GM12874 (cell line): ENCODE results near the gene TTC23L.

Experiments used
- TF ChIP-seq, protein P1 (sequence below): IDR thresholded peaks from 2 replicates; pipeline ENCODE4 v1.5.1; 2011; ENCODE audit warnings: low read depth, mild to moderate bottlenecking, control low read depth, low read length, moderate library complexity; ENCODE audit not compliant: insufficient read depth

TTC23L gene

DNA sequence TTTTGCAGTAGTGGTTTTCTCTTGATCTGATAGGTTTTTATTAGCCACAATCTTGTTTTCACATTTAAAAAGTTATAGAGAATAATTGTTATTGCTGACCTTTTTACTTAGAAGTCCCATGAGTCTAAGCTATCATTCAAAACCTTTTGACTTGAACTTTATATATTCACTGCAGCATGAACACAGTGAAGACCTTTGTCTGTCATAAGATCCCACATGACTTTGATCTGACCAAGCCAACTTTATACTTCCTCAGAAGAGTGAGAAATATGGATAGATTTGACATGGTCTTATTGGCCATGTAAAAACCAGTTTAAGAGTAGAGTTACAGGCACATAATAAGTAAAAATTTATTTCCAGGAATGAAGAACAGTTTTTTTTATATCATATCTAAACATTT lies 42.3 kb downstream of the TTC23L start:
- TF ChIP-seq, protein P1, sequence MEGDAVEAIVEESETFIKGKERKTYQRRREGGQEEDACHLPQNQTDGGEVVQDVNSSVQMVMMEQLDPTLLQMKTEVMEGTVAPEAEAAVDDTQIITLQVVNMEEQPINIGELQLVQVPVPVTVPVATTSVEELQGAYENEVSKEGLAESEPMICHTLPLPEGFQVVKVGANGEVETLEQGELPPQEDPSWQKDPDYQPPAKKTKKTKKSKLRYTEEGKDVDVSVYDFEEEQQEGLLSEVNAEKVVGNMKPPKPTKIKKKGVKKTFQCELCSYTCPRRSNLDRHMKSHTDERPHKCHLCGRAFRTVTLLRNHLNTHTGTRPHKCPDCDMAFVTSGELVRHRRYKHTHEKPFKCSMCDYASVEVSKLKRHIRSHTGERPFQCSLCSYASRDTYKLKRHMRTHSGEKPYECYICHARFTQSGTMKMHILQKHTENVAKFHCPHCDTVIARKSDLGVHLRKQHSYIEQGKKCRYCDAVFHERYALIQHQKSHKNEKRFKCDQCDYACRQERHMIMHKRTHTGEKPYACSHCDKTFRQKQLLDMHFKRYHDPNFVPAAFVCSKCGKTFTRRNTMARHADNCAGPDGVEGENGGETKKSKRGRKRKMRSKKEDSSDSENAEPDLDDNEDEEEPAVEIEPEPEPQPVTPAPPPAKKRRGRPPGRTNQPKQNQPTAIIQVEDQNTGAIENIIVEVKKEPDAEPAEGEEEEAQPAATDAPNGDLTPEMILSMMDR = no peak

DNA sequence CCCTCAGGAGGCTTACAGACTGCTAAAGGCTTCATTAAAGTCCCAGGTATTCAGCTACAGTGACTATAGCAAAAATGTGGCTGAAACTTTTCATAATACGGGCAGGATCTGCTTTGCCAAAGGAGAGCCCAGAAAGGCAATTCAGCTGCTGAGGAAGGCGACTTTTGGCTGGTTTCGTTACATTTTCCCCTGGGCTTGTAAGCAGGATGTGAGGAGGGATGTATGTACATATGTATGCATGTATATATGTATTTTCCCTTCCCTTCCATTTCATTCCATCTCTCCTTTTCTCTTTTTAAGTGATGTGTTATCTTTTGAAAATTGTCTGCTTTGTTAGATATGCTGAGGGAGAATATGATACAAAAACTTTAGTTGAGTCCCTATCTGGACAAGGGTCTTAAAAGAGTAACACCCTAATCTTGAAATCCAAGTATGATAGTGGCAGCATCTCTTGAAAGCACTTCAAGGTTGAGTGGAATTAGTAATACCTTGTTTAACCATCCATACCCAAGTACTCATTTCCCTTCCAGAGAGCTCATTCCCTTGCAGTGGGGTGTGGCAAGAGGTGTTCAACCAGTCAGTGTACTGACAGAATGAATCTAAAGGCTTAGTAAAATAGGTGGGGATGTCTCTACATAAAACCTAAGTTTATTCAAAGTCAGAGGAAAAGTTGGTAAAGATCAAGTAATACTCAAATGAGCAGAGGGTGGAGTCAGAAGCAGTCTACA lies 47.6 kb downstream of the TTC23L start:
- TF ChIP-seq, protein P1 = no peak

DNA sequence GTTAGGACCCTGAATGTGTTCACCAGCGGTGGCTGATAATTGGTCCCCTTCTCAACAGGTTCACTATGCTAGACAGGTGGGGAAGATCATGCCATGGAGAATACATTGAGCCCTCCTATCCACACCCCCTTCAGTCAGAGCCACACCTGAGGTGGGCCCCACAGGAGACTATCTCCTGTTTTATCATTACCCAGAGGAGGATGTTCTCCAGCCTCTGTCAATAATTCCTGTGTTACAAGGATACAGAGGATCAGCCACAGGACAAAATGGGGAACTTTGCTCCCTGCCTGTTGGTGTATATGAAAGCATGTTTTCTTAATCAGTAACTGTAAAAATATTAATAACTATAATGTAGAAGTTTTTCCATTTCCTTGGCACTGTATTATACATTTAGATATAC lies 50.4 kb downstream of the TTC23L start:
- TF ChIP-seq, protein P1 = no peak

DNA sequence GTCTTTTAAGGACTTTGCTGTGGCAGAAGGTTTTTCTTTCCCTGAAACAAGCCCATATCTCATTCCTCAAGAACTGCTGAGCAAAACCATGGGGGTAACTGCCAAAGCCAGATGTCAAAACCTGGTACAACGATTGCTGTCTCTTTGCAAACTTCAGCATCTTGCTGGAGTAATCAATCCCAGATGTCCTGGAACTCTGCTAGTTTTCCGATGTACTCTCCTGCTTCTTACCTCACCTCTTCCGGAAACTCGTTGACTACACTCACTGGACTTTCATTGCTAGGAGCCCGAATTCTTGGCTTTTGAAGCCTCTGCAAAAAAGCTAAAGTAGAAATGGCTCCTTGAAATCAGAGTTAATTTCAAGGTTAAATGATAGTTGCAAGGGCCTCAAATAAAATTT lies 53.0 kb downstream of the TTC23L start:
- TF ChIP-seq, protein P1 = no peak

DNA sequence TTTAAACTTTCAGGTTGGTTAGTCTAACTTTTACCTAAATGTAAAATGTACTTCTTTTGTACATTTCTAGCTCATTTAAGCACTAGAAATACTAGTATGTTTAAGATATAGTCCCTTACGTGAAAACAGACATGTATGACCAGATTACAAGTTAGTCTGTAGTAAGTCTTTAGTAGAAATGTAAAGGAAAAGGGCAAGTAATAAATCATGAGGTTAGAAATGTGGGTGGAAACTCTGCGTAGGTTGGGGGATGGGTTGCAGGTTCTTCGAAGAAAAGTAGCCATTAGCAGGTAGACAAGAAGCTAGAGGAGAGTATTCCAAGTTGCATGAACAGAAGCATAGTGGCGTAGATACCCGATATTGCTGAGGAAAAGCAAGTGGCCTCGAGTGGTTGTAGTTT lies 53.5 kb downstream of the TTC23L start:
- TF ChIP-seq, protein P1 = no peak

DNA sequence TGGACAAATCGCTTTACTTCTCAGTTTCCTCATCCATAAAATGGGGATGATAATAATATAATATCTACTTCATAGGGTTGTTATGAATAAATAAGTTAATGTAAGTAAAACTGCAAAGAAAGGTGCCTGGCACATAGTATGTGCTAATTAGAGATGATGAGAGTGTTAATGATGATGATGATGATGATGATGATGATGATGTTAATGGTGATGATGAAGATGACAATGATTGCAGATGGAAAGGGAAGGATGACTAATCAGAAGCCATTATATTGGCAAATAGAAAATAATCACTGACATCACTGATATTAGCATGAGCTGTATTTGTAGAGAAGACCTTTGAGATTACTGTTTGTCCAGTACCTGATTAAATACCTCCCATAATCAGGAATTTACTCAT lies 55.8 kb downstream of the TTC23L start:
- TF ChIP-seq, protein P1 = no peak

DNA sequence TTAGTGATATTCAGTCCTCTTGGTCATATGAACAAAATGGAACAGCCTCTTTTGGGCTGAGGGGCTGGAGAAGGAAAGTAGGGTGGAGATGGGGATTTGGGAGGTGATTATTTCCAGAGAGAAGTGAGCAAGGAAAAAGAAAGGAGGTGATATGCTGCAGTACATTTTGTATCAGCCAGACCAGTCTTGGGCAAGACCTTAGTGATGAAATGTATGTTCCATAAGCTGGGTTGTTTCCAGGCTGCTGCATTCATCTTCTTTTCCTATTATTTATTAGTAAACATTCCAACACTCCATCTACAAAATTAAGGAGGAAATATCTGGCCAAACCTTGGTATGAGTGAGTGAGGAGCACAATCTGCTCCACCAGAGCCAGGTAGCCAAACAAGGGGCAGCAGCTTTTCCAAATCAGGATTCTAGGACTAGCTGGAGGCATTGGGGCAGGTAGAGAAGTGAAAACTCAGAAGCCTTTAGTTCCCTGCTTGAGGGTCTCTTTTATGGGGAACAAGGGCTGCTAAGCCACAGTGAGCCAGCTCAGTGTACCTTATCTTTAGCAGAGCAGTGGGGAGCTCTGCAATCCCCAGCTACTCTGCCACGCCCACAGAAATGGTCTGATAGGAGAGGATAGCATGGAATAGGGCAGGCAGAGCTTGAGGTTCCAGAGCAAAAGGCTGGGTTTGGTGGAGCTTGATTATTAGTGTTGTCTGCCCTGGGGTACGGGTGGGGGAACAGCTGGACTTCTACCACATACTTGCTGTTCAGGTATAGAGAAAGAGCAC lies 56.9 kb downstream of the TTC23L start:
- TF ChIP-seq, protein P1 = no peak
